ENCODE results near the gene MICAL3.

The MICAL3 gene

GRCh38 chr22:17810570-17811116, 213.7 kb downstream of the MICAL3 start:
- Histone ChIP-seq H3K27me3 (ENCODE audit: insufficient read depth, poor library complexity, severe bottlenecking) (no peaks in the 10 kb centered on the region), H3K27ac (ENCODE audit: poor library complexity, severe bottlenecking) (no peak overlapping the region), H3K4me1 (ENCODE audit: insufficient read depth, poor library complexity, severe bottlenecking) (no peaks in the 10 kb centered on the region), H3K36me3 (ENCODE audit: low read depth) (peaks cover 66% of the 10 kb centered on the region), H3K9me3 (ENCODE audit: severe bottlenecking) (no peaks in the 10 kb centered on the region), H3K4me3 (ENCODE audit: severe bottlenecking) (no peak overlapping the region)
- DNase-seq (ENCODE audit: low spot score) (no peak), ATAC-seq (ENCODE audit: low read depth) (no peak)
- no peak for TF ChIP-seq CTCF (IDR thresholded peaks at IDR 0.05; ENCODE audit: poor library complexity, severe bottlenecking)

GRCh38 chr22:17808693-17809403, 215.5 kb downstream of the MICAL3 start:
- no peaks in the 10 kb centered on the region for H3K9me3 ChIP-seq (ENCODE audit: severe bottlenecking)
- H3K27me3 ChIP-seq (ENCODE audit: insufficient read depth, poor library complexity, severe bottlenecking) = no peaks in the 10 kb centered on the region
- no peak overlapping the region for H3K27ac ChIP-seq (ENCODE audit: poor library complexity, severe bottlenecking)
- DNase-seq (ENCODE audit: low spot score) (no peak), ATAC-seq (ENCODE audit: low read depth) (no peak)
- H3K4me1 ChIP-seq (ENCODE audit: insufficient read depth, poor library complexity, severe bottlenecking) = peaks cover 6% of the 10 kb centered on the region
- TF ChIP-seq CTCF (IDR thresholded peaks at IDR 0.05; ENCODE audit: poor library complexity, severe bottlenecking) = no peak
- H3K36me3 ChIP-seq (ENCODE audit: low read depth) = peaks cover 66% of the 10 kb centered on the region
- H3K4me3 ChIP-seq (ENCODE audit: severe bottlenecking) = no peak overlapping the region

- Histone ChIP-seq H3K9me3 (ENCODE audit: severe bottlenecking) (no peaks in the 10 kb centered on the region), H3K27me3 (ENCODE audit: insufficient read depth, poor library complexity, severe bottlenecking) (no peaks in the 10 kb centered on the region), H3K4me3 (ENCODE audit: severe bottlenecking) (no peak overlapping the region), H3K4me1 (ENCODE audit: insufficient read depth, poor library complexity, severe bottlenecking) (peaks cover 7% of the 10 kb centered on the region), H3K27ac (ENCODE audit: poor library complexity, severe bottlenecking) (no peak overlapping the region), H3K36me3 (ENCODE audit: low read depth) (peaks cover 74% of the 10 kb centered on the region)
- DNase-seq (ENCODE audit: low spot score) = no peak
- no peak for TF ChIP-seq CTCF (IDR thresholded peaks at IDR 0.05; ENCODE audit: poor library complexity, severe bottlenecking)
- ATAC-seq (ENCODE audit: low read depth) = no peak
Measured at GRCh38 chr22:17807578-17808410, 216.6 kb downstream of the MICAL3 start.

GRCh38 chr22:17807086-17807485, 217.3 kb downstream of the MICAL3 start:
- no peaks in the 10 kb centered on the region for H3K27me3 ChIP-seq (ENCODE audit: insufficient read depth, poor library complexity, severe bottlenecking)
- no peak for ATAC-seq (ENCODE audit: low read depth)
- peaks cover 67% of the 10 kb centered on the region for H3K36me3 ChIP-seq (ENCODE audit: low read depth)
- H3K4me1 ChIP-seq (ENCODE audit: insufficient read depth, poor library complexity, severe bottlenecking) = peaks cover 7% of the 10 kb centered on the region
- no peak for TF ChIP-seq CTCF (IDR thresholded peaks at IDR 0.05; ENCODE audit: poor library complexity, severe bottlenecking)
- H3K27ac ChIP-seq (ENCODE audit: poor library complexity, severe bottlenecking) = no peak overlapping the region
- no peak overlapping the region for H3K4me3 ChIP-seq (ENCODE audit: severe bottlenecking)
- no peak for DNase-seq (ENCODE audit: low spot score)
- H3K9me3 ChIP-seq (ENCODE audit: severe bottlenecking) = no peaks in the 10 kb centered on the region
